K562 (cell line): ENCODE data around the gene STIM1. TPM values are rescaled to one million over a fixed set of nuclear protein-coding genes. Genes with fewer than 3 reads are reported as not detected.

Experiments used
- ATAC-seq: fragments of 200-7000 bp; cut with Tn5 transposase; 3 replicates; pipeline ENCODE4 v1.9.1; 2020; ENCODE audit warnings: moderate library complexity
- BruUV-seq: library from RNA; stranded (reverse); fragments of 400-500 nt; replicated peaks from 2 replicates; lab custom pipeline; 2021; lab: Mats Ljungman, UMichigan
- CTCF ChIA-PET: fragments of 300-600 bp; formaldehyde crosslinking; extraction: SDS; loops from one replicate; lab custom pipeline; 2021; ENCODE audit warnings: low intra/inter-chr PET ratio; lab: Yijun Ruan, JAX
- POLR2A ChIA-PET: fragments of 300-600, 350-650 bp; sonication (Branson Sonifier 250); formaldehyde crosslinking; extraction: SDS; loops from one replicate; lab custom pipeline; 2021; ENCODE audit warnings: antibody characterized with exemption, inconsistent platforms; lab: Yijun Ruan, JAX
- DNase-seq, 4 experiments: peaks; one replicate each; pipeline versions ENCODE4 v3.0.0 to v3.0.0-alpha.2; 2011 to 2018; ENCODE audit warnings: low spot score in 3 of 4, mixed read lengths in 3 of 4; ENCODE audit errors: extremely low read depth in 1 of 4
- FAIRE-seq: peaks from 2 replicates; lab custom pipeline; 2011; peaks lifted over from hg19 to GRCh38; lab: Jason Lieb, UNC
- H2AFZ ChIP-seq: 2 replicates; pipeline ENCODE4 v1.6.0; 2011; ENCODE audit warnings: low read depth, low read length, control low read depth, inconsistent platforms
- H3K27ac ChIP-seq: fragments of 200-600 bp; 3 replicates; pipeline ENCODE4 v1.8.0; 2011; ENCODE audit warnings: low read depth, mild to moderate bottlenecking, control low read depth, inconsistent platforms, low read length, moderate library complexity, mixed read lengths; ENCODE audit errors: extremely low read depth
- H3K27me3 ChIP-seq, 2 experiments: fragments of 300-600 bp in 1 of 2; 2 replicates in 1 of 2; 3 replicates in 1 of 2; pipeline versions ENCODE4 v1.6.0 to v1.8.0; 2011; ENCODE audit warnings: inconsistent platforms in 2 of 2, low read length in 2 of 2, mild to moderate bottlenecking in 1 of 2, mixed read lengths in 1 of 2, moderate library complexity in 1 of 2; ENCODE audit not compliant: control insufficient read depth in 2 of 2, insufficient read depth in 2 of 2
- H3K36me3 ChIP-seq: fragments of 300-600 bp; 3 replicates; pipeline ENCODE4 v1.8.0; 2011; ENCODE audit warnings: mild to moderate bottlenecking, low read length, inconsistent platforms; ENCODE audit not compliant: control insufficient read depth, insufficient read depth
- H3K4me1 ChIP-seq, 2 experiments: fragments of 200-600 bp in 1 of 2; replicated peaks in 1 of 2; 2 replicates in 1 of 2; 3 replicates in 1 of 2; pipeline versions ENCODE4 v1.5.1 to v1.8.0; 2011; ENCODE audit warnings: inconsistent platforms in 2 of 2, low read length in 2 of 2, mild to moderate bottlenecking in 1 of 2, mixed read lengths in 1 of 2, moderate library complexity in 1 of 2; ENCODE audit not compliant: control insufficient read depth in 2 of 2, insufficient read depth in 2 of 2
- H3K4me2 ChIP-seq: 2 replicates; pipeline ENCODE4 v1.6.1; 2011; ENCODE audit warnings: low read length, control low read depth, inconsistent platforms, mixed read lengths; ENCODE audit not compliant: insufficient read depth
- H3K4me3 ChIP-seq: fragments of 200-600 bp; sonication (generic), shearing (Covaris generic); 2 replicates; pipeline ENCODE4 v1.5.1; 2016; ENCODE audit warnings: control low read depth, inconsistent platforms
- H3K79me2 ChIP-seq: fragments of 200-600 bp; 3 replicates; pipeline ENCODE4 v1.8.0; 2011; ENCODE audit warnings: low read length, inconsistent platforms; ENCODE audit not compliant: control insufficient read depth, insufficient read depth
- H3K9ac ChIP-seq, 2 experiments: 2 replicates each; pipeline versions ENCODE4 v1.6.0 to v1.6.1; 2011; ENCODE audit warnings: low read depth in 2 of 2, low read length in 2 of 2, control low read depth in 1 of 2, inconsistent platforms in 1 of 2, mild to moderate bottlenecking in 1 of 2, mixed read lengths in 1 of 2; ENCODE audit not compliant: insufficient read depth in 1 of 2
- H3K9me1 ChIP-seq: one replicate; pipeline ENCODE4 v1.6.0; 2011; ENCODE audit warnings: inconsistent platforms, mild to moderate bottlenecking, low read length, moderate library complexity; ENCODE audit not compliant: control insufficient read depth, insufficient read depth
- H3K9me3 ChIP-seq: replicated peaks from 2 replicates; pipeline ENCODE4 v1.5.1; 2011; ENCODE audit warnings: low read depth, low read length, inconsistent platforms; ENCODE audit not compliant: control insufficient read depth, insufficient read depth
- H4K20me1 ChIP-seq: replicated peaks from 2 replicates; pipeline ENCODE4 v1.6.1; 2011; ENCODE audit warnings: low read length, inconsistent platforms, mixed read lengths; ENCODE audit not compliant: control insufficient read depth, insufficient read depth
- AFF1 ChIP-seq, 2 experiments: fragments of 450-650 bp; IDR thresholded peaks; 2 replicates each; pipeline ENCODE4 v1.6.1; 2018; ENCODE audit warnings: mild to moderate bottlenecking in 2 of 2, low read depth in 1 of 2; ENCODE audit not compliant: partially characterized antibody in 2 of 2
- ARID3B ChIP-seq: fragments of 250-450 bp; sonication (Bioruptor Pico); IDR thresholded peaks from 2 replicates; pipeline ENCODE4 v1.4.0; 2020; ENCODE audit warnings: borderline replicate concordance
- EP300 ChIP-seq: IDR thresholded peaks from 2 replicates; pipeline ENCODE4 v1.6.1; 2012; ENCODE audit warnings: low read length, improper control_type of control experiment
- FOS ChIP-seq: IDR thresholded peaks from 3 replicates; pipeline ENCODE4 v1.6.1; 2011; ENCODE audit not compliant: insufficient read length; ENCODE audit errors: extremely low read depth
- HDAC1 ChIP-seq, 2 experiments: fragments of 450-650 bp; IDR thresholded peaks; 2 replicates each; pipeline ENCODE4 v1.6.1; 2016 to 2017; ENCODE audit warnings: inconsistent platforms in 1 of 2, mild to moderate bottlenecking in 1 of 2, moderate library complexity in 1 of 2
- L3MBTL2 ChIP-seq: fragments of 450-650 bp; IDR thresholded peaks from 2 replicates; pipeline ENCODE4 v1.6.1; 2016; ENCODE audit warnings: mild to moderate bottlenecking, moderate library complexity
- MAFF ChIP-seq: IDR thresholded peaks from 2 replicates; pipeline ENCODE4 v1.6.1; 2012; ENCODE audit warnings: low read length, improper control_type of control experiment
- MTA3 ChIP-seq: fragments of 450-650 bp; formaldehyde crosslinking; IDR thresholded peaks from 2 replicates; pipeline ENCODE4 v1.6.1; 2017; ENCODE audit warnings: mild to moderate bottlenecking, borderline replicate concordance
- SETDB1 ChIP-seq: IDR thresholded peaks from one replicate; pipeline ENCODE4 v1.6.1; 2012; ENCODE audit warnings: low read length, control low read depth, inconsistent platforms
- SIRT6 ChIP-seq: IDR thresholded peaks from one replicate; pipeline ENCODE4 v1.6.1; 2012; ENCODE audit warnings: low read depth, mild to moderate bottlenecking, control low read depth, inconsistent platforms, low read length, moderate library complexity
- THAP7 ChIP-seq: fragments of 250-450 bp; sonication (Bioruptor Pico); IDR thresholded peaks from 2 replicates; pipeline ENCODE4 v1.5.0; 2021
- YY1 ChIP-seq, 3 experiments: IDR thresholded peaks; 2 replicates each; pipeline ENCODE4 v1.6.1; 2011; ENCODE audit warnings: low read length in 2 of 3, mild to moderate bottlenecking in 2 of 3, moderate library complexity in 2 of 3, borderline replicate concordance in 1 of 3, control low read depth in 1 of 3, low read depth in 1 of 3; ENCODE audit not compliant: insufficient read depth in 3 of 3, insufficient replicate concordance in 2 of 3, control insufficient read depth in 1 of 3, insufficient read length in 1 of 3; ENCODE audit errors: extremely low read depth in 1 of 3
- ZNF3 ChIP-seq: fragments of 250-450 bp; sonication (Bioruptor Pico); IDR thresholded peaks from 2 replicates; pipeline ENCODE4 v1.5.0; 2021; ENCODE audit warnings: mild to moderate bottlenecking, moderate library complexity
- WGBS: fragments of 100-300 bp; shearing (Covaris generic); methylation state at CpG from one replicate; pipeline ENCODE4 v1.1.6; 2016; ENCODE audit warnings: low coverage, mixed read lengths; ENCODE audit not compliant: insufficient coverage; ENCODE audit errors: missing lambda C conversion rate; 5-methylcytosine and 5-hydroxymethylcytosine counted together
- in situ Hi-C: fragments of 300-500 bp; cut with MboI; formaldehyde crosslinking; loops from 4 replicates; pipeline ENCODE4 v1.15.0; 2018; ENCODE audit warnings: inconsistent platforms, mixed read lengths
- intact Hi-C: fragments of 100-400 bp; cut with micrococcal nuclease; formaldehyde crosslinking; loops from 2 replicates; pipeline ENCODE4 v1.14.2; 2022
- polyA plus RNA-seq, 8 experiments: library from polyadenylated mRNA; depleted of rRNA in 4 of 8; stranded (reverse) in 5 of 8; unstranded in 3 of 8; fragments of >200 nt; fragmentation: Nextera tagmentation in 2 of 8; fragmentation: Illumina TruSeq in 1 of 8; extraction: Ambion mirVana in 2 of 8; extraction: Trizol in 1 of 8; gene quantifications; 2 replicates each; pipeline versions ENCODE4 v1.2.1 to v1.2.3, GENCODE V29; 2011 to 2014; ENCODE audit warnings: inconsistent platforms in 1 of 8, missing spikeins in 1 of 8
- total RNA-seq, 7 experiments: library from RNA; depleted of rRNA in 6 of 7; stranded (reverse); fragments of >200 nt in 6 of 7; fragmentation: Illumina TruSeq in 2 of 7; extraction: Trizol in 2 of 7; gene quantifications; 2 replicates each; pipeline versions ENCODE4 v1.2.1 to v1.2.3, GENCODE V29; 2011 to 2021; ENCODE audit warnings: low replicate concordance in 1 of 7

STIM1 gene
- total and polyA plus RNA-seq, 9 of the 15 experiments (the other 6 are each of a cell fraction or from before 2014, with no cell fraction given) = 7.7 to 50.5 (median 22.5) TPM

- in situ Hi-C loops = no loop called here
- Histone ChIP-seq H3K9me1 (no peaks in the 10 kb centered on the region), H3K4me1 (peaks cover 0 to 6% of the 10 kb centered on the region in 2 experiments; a peak in 3 of 5 replicates), H4K20me1 (no peaks in the 10 kb centered on the region; the same call in 1 of the 2 replicates), H3K9ac (no peak overlapping the region), H3K27ac (no peak overlapping the region), H2AFZ (no peak overlapping the region), H3K9me3 (peaks cover 5% of the 10 kb centered on the region; the same call in 1 of the 2 replicates), H3K27me3 (no peaks in the 10 kb centered on the region), H3K79me2 (peaks cover 18% of the 10 kb centered on the region), H3K36me3 (no peaks in the 10 kb centered on the region; the same call in 2 of the 3 replicates), H3K4me2 (no peak overlapping the region), H3K4me3 (no peak overlapping the region)
- ChIA-PET CTCF (no interaction called here), POLR2A (no interaction called here)
- WGBS = 92% methylated on average over 3 of the region's 3 CpGs
- no peak for TF ChIP-seq MAFF
- no peak for TF ChIP-seq EP300
- no peak for TF ChIP-seq MTA3
- no peak for TF ChIP-seq SIRT6
- TF ChIP-seq L3MBTL2 = no peak
- no peak for TF ChIP-seq ARID3B
- TF ChIP-seq SETDB1 = no peak
- no peak for TF ChIP-seq AFF1 (IDR thresholded peaks at IDR 0.05; ENCODE audit: low read depth in 1 of 2, partially characterized antibody in 2 of 2)
- TF ChIP-seq HDAC1 (IDR thresholded peaks at IDR 0.05) = no peak
- TF ChIP-seq FOS = no peak
- TF ChIP-seq YY1 (IDR thresholded peaks at IDR 0.05; ENCODE audit: borderline replicate concordance in 1 of 3, control insufficient read depth in 1 of 3, extremely low read depth in 1 of 3, insufficient read depth in 3 of 3, insufficient read length in 1 of 3, insufficient replicate concordance in 2 of 3, low read depth in 1 of 3, low read length in 2 of 3) = no peak
- no peak for TF ChIP-seq ZNF3 (CRISPR knock-in tag)
- TF ChIP-seq THAP7 (CRISPR knock-in tag) = no peak
- BruUV-seq = no TSS peak
- FAIRE-seq (no peak), DNase-seq (no peak), ATAC-seq (no peak)
- intact Hi-C loops = loop anchor here (5.0 kb wide), 1 partner anchor 82 kb away; no protein-coding TSS in a partner anchor
These were observed 134.4 kb downstream of the STIM1 start for GRCh38 chr11:3989921-3990290.
